K562 (cell line): Measurements from ENCODE around the gene CUX1. TPM values are rescaled to one million over a fixed set of nuclear protein-coding genes. Genes with fewer than 3 reads are reported as not detected.

Experiments
- ATF1 ChIP-seq, 2 experiments: fragments of 450-650 bp in 1 of 2; IDR thresholded peaks; 2 replicates each; pipeline ENCODE4 v1.6.1; 2016; ENCODE audit warnings: missing compliant biosample characterization in 1 of 2, missing genetic modification characterization in 1 of 2
- ATF2 ChIP-seq: sonication (generic); formaldehyde crosslinking; IDR thresholded peaks from 2 replicates; pipeline ENCODE4 v1.8.1; 2022; ENCODE audit warnings: missing genetic modification reagents
- CHD2 ChIP-seq: IDR thresholded peaks from 2 replicates; pipeline ENCODE4 v1.6.1; 2011; ENCODE audit warnings: low read depth, low read length
- ELF2 ChIP-seq: fragments of 250-450 bp; sonication (Bioruptor Pico); IDR thresholded peaks from 2 replicates; pipeline ENCODE4 v1.5.0; 2021; ENCODE audit warnings: mild to moderate bottlenecking
- FOXK1 ChIP-seq: sonication (generic); formaldehyde crosslinking; IDR thresholded peaks from 2 replicates; pipeline ENCODE4 v1.8.0; 2022; ENCODE audit warnings: missing genetic modification reagents, mild to moderate bottlenecking, borderline replicate concordance
- HNRNPLL ChIP-seq: fragments of 200-400 bp; formaldehyde crosslinking; IDR thresholded peaks from 2 replicates; pipeline ENCODE4 v1.6.1; 2017; ENCODE audit warnings: low read length, low read depth, mild to moderate bottlenecking; ENCODE audit not compliant: poor library complexity, severe bottlenecking
- KAT2B ChIP-seq: IDR thresholded peaks from one replicate; pipeline ENCODE4 v1.6.1; 2012; ENCODE audit warnings: low read depth, mild to moderate bottlenecking, control low read depth, inconsistent platforms, low read length, moderate library complexity
- KDM5B ChIP-seq: fragments of 200-600 bp; sonication (generic); IDR thresholded peaks from 2 replicates; pipeline ENCODE4 v1.6.1; 2012; ENCODE audit warnings: low read depth, mild to moderate bottlenecking, moderate library complexity, low read length, control low read depth, inconsistent platforms; ENCODE audit not compliant: insufficient replicate concordance
- LARP7 ChIP-seq: fragments of 450-650 bp; IDR thresholded peaks from 2 replicates; pipeline ENCODE4 v1.6.1; 2016
- MTF1 ChIP-seq: fragments of 250-450 bp; sonication (Bioruptor Pico); IDR thresholded peaks from 2 replicates; pipeline ENCODE4 v1.9.0; 2021; ENCODE audit warnings: moderate library complexity, mild to moderate bottlenecking, inconsistent platforms, borderline replicate concordance
- NRF1 ChIP-seq, 2 experiments: fragments of 450-650 bp; IDR thresholded peaks in 1 of 2; conservative IDR thresholded peaks in 1 of 2; 2 replicates each; pipeline ENCODE4 v1.6.1; 2014; ENCODE audit warnings: mild to moderate bottlenecking in 2 of 2
- SMARCA5 ChIP-seq: fragments of 450-650 bp; IDR thresholded peaks from 2 replicates; pipeline ENCODE4 v1.6.1; 2016
- SOX6 ChIP-seq: fragments of 450-650 bp; IDR thresholded peaks from 2 replicates; pipeline ENCODE4 v1.6.1; 2014; ENCODE audit warnings: mild to moderate bottlenecking
- ZBTB1 ChIP-seq: sonication (generic); formaldehyde crosslinking; IDR thresholded peaks from 2 replicates; pipeline ENCODE4 v1.8.1; 2023; ENCODE audit warnings: missing genetic modification reagents, low read depth, mild to moderate bottlenecking, borderline replicate concordance
- ZNF174 ChIP-seq: fragments of 250-450 bp; sonication (Bioruptor Pico); IDR thresholded peaks from 2 replicates; pipeline ENCODE4 v1.4.0; 2020; ENCODE audit warnings: mild to moderate bottlenecking
- ZNF184 ChIP-seq: sonication (generic); formaldehyde crosslinking; IDR thresholded peaks from 2 replicates; pipeline ENCODE4 v1.5.0; 2020; ENCODE audit warnings: missing genetic modification reagents
- ZNF408 ChIP-seq: fragments of 250-450 bp; sonication (Bioruptor Pico); IDR thresholded peaks from 2 replicates; pipeline ENCODE4 v1.4.0; 2020; ENCODE audit warnings: low read depth, mild to moderate bottlenecking, moderate library complexity
- ZNF76 ChIP-seq: fragments of 250-450 bp; sonication (Bioruptor Pico); IDR thresholded peaks from 2 replicates; pipeline ENCODE4 v1.4.0; 2020; ENCODE audit warnings: mild to moderate bottlenecking, moderate library complexity, borderline replicate concordance
- polyA plus RNA-seq, 8 experiments: library from polyadenylated mRNA; depleted of rRNA in 4 of 8; stranded (reverse) in 5 of 8; unstranded in 3 of 8; fragments of >200 nt; fragmentation: Nextera tagmentation in 2 of 8; fragmentation: Illumina TruSeq in 1 of 8; extraction: Ambion mirVana in 2 of 8; extraction: Trizol in 1 of 8; gene quantifications; 2 replicates each; pipeline versions ENCODE4 v1.2.1 to v1.2.3, GENCODE V29; 2011 to 2014; ENCODE audit warnings: inconsistent platforms in 1 of 8, missing spikeins in 1 of 8
- total RNA-seq, 7 experiments: library from RNA; depleted of rRNA in 6 of 7; stranded (reverse); fragments of >200 nt in 6 of 7; fragmentation: Illumina TruSeq in 2 of 7; extraction: Trizol in 2 of 7; gene quantifications; 2 replicates each; pipeline versions ENCODE4 v1.2.1 to v1.2.3, GENCODE V29; 2011 to 2021; ENCODE audit warnings: low replicate concordance in 1 of 7
- TF ChIP-seq, protein P1 (sequence below): fragments of 450-650 bp; IDR thresholded peaks from 2 replicates; pipeline ENCODE4 v1.7.1; 2018; ENCODE audit warnings: mild to moderate bottlenecking, low read depth; ENCODE audit not compliant: partially characterized antibody
- TF ChIP-seq, protein P2 (sequence below), 2 experiments: fragments of 450-650 bp in 1 of 2; IDR thresholded peaks; 2 replicates each; pipeline ENCODE4 v1.6.1; 2011 to 2017; ENCODE audit warnings: low read depth in 2 of 2, antibody characterized with exemption in 1 of 2, borderline replicate concordance in 1 of 2, low read length in 1 of 2, mild to moderate bottlenecking in 1 of 2, mixed read lengths in 1 of 2; ENCODE audit not compliant: control insufficient read depth in 1 of 2

The CUX1 gene
- total and polyA plus RNA-seq, 9 of the 15 experiments (the other 6 are each of a cell fraction or from before 2014, with no cell fraction given) = 3.6 to 55.3 (median 25.2) TPM

DNA sequence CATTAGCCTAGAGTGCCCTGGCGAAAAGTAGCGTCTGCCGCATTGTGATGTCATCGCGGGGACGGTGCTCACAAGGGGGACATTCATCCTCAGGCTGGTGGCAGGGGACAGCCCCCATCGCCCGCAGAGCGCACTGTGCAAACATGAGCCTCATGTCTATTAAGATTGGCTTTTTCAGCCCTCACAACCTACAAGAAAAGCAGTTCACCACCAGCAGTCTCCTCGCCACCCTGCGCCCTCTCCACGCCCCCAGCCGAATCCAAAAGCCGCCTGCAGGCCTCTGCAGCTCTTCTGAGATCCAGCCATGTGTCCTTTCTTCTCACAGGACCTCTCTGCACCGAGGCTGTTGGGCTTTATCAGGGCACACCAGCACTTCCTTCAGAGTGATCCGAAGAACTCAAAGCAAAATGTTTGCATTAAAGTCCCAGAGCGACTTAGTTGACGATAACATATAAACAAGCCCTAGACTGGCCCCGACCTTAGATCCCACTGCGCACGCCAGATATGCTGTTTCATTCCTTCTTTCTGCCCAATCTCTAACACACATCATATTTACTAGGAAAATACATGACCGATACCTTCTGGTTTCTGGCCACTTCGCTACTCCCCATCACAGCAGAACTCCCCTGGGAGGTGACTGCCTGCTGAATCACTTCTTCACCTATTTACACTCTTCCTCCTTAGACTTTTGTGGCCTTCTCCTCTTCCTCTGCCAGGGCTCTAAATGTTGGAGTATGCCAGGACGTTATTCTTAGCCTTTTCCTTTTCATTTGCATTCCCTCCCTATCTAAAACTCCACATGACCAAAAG lies 263.2 kb downstream of the CUX1 start (continued):
- TF ChIP-seq ATF2 = no peak
- TF ChIP-seq KDM5B = peak; percentile 45
- no peak for TF ChIP-seq ELF2 (CRISPR knock-in tag)
- no peak for TF ChIP-seq ATF1 (CRISPR knock-in tag; IDR thresholded peaks at IDR 0.05)
- TF ChIP-seq ATF1 (tag; IDR thresholded peaks at IDR 0.05) = peak; percentile 9
- TF ChIP-seq SOX6 = peak; percentile 89
- TF ChIP-seq, protein P1, sequence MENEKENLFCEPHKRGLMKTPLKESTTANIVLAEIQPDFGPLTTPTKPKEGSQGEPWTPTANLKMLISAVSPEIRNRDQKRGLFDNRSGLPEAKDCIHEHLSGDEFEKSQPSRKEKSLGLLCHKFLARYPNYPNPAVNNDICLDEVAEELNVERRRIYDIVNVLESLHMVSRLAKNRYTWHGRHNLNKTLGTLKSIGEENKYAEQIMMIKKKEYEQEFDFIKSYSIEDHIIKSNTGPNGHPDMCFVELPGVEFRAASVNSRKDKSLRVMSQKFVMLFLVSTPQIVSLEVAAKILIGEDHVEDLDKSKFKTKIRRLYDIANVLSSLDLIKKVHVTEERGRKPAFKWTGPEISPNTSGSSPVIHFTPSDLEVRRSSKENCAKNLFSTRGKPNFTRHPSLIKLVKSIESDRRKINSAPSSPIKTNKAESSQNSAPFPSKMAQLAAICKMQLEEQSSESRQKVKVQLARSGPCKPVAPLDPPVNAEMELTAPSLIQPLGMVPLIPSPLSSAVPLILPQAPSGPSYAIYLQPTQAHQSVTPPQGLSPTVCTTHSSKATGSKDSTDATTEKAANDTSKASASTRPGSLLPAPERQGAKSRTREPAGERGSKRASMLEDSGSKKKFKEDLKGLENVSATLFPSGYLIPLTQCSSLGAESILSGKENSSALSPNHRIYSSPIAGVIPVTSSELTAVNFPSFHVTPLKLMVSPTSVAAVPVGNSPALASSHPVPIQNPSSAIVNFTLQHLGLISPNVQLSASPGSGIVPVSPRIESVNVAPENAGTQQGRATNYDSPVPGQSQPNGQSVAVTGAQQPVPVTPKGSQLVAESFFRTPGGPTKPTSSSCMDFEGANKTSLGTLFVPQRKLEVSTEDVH = no peak
- 0 out of 2 replicates have a peak, but pooled peaks have one; percentile 5 for TF ChIP-seq ZBTB1 (CRISPR knock-in tag)
- TF ChIP-seq, protein P2, sequence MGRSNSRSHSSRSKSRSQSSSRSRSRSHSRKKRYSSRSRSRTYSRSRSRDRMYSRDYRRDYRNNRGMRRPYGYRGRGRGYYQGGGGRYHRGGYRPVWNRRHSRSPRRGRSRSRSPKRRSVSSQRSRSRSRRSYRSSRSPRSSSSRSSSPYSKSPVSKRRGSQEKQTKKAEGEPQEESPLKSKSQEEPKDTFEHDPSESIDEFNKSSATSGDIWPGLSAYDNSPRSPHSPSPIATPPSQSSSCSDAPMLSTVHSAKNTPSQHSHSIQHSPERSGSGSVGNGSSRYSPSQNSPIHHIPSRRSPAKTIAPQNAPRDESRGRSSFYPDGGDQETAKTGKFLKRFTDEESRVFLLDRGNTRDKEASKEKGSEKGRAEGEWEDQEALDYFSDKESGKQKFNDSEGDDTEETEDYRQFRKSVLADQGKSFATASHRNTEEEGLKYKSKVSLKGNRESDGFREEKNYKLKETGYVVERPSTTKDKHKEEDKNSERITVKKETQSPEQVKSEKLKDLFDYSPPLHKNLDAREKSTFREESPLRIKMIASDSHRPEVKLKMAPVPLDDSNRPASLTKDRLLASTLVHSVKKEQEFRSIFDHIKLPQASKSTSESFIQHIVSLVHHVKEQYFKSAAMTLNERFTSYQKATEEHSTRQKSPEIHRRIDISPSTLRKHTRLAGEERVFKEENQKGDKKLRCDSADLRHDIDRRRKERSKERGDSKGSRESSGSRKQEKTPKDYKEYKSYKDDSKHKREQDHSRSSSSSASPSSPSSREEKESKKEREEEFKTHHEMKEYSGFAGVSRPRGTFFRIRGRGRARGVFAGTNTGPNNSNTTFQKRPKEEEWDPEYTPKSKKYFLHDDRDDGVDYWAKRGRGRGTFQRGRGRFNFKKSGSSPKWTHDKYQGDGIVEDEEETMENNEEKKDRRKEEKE (IDR thresholded peaks at IDR 0.05; ENCODE audit: borderline replicate concordance in 1 of 2, control insufficient read depth in 1 of 2, low read depth in 2 of 2, low read length in 1 of 2) = 0 out of 4 replicates have a peak, but pooled peaks of 1 of the 2 experiments have one; percentile 22
- no peak for TF ChIP-seq ZNF408 (CRISPR knock-in tag)
- TF ChIP-seq KAT2B = no peak
- TF ChIP-seq ZNF184 (CRISPR knock-in tag) = no peak
- peak; percentile 80; the same call in 1 of the 2 replicates for TF ChIP-seq FOXK1 (CRISPR knock-in tag)
- no peak for TF ChIP-seq ZNF76 (CRISPR knock-in tag)
- TF ChIP-seq NRF1 (conservative IDR thresholded peaks at IDR 0.05 in 1 of 2, IDR thresholded peaks at IDR 0.05 in 1 of 2) = peak; percentile 84 to 87
- peak; percentile 26 for TF ChIP-seq HNRNPLL
- peak; percentile 14; the same call in 1 of the 2 replicates for TF ChIP-seq CHD2
- TF ChIP-seq MTF1 (CRISPR knock-in tag) = no peak
- peak; percentile 67; the same call in 1 of the 2 replicates for TF ChIP-seq SMARCA5
- TF ChIP-seq ZNF174 (CRISPR knock-in tag) = no peak
- TF ChIP-seq LARP7 = peak; percentile 59; the same call in 1 of the 2 replicates
